Mesenteric fat pad (tissue), 1 donor: Measurements from ENCODE around the gene DOCK1. TPM values are rescaled to one million over a fixed set of nuclear protein-coding genes. Genes with fewer than 3 reads are reported as not detected.

ENCODE experiments used
- DNase-seq: peaks from one replicate; pipeline ENCODE4 v3.0.0-alpha.2; 2020; ENCODE audit warnings: low spot score
- total RNA-seq: library from RNA; stranded (reverse); fragmentation: NEBNext Ultra II Directional; extraction: Animal tissue kit (Norgen Biotek cat#: 25700); gene quantifications from one replicate; pipeline ENCODE4 v1.2.1, GENCODE V29; 2021
- donor health status: DM: yes; HTN: yes; CAD: no.

DOCK1 gene
- total RNA-seq, 1 donor from 2014 or later = 46.0 TPM

GRCh38 chr10:127384532-127384931 is 479.3 kb downstream of the DOCK1 start:
- no peak for DNase-seq

- DNase-seq = no peak
These were observed 479.8 kb downstream of the DOCK1 start for GRCh38 chr10:127385066-127385465.

GRCh38 chr10:127386606-127387327 is 481.5 kb downstream of the DOCK1 start:
- no peak for DNase-seq

GRCh38 chr10:127391875-127392274 is 486.6 kb downstream of the DOCK1 start:
- DNase-seq = no peak

GRCh38 chr10:127392351-127393235 is 487.4 kb downstream of the DOCK1 start:
- no peak for DNase-seq

GRCh38 chr10:127398140-127398970 is 493.1 kb downstream of the DOCK1 start:
- no peak for DNase-seq

GRCh38 chr10:127398971-127399365 is 493.7 kb downstream of the DOCK1 start:
- no peak for DNase-seq

GRCh38 chr10:127399668-127400067 is 494.4 kb downstream of the DOCK1 start:
- DNase-seq = no peak

- no peak for DNase-seq
These were observed 495.0 kb downstream of the DOCK1 start for GRCh38 chr10:127400216-127400615.

- peak; percentile 49 for DNase-seq
These were observed 497.6 kb downstream of the DOCK1 start for GRCh38 chr10:127402596-127403409.

GRCh38 chr10:127405221-127405620 is 500.0 kb downstream of the DOCK1 start:
- no peak for DNase-seq

GRCh38 chr10:127406018-127406550 is 500.9 kb downstream of the DOCK1 start:
- peak; percentile 69 for DNase-seq

- no peak for DNase-seq
These were observed 502.3 kb downstream of the DOCK1 start for GRCh38 chr10:127407551-127407950.

GRCh38 chr10:127408112-127408710 is 503.0 kb downstream of the DOCK1 start:
- no peak for DNase-seq

GRCh38 chr10:127408733-127409132 is 503.5 kb downstream of the DOCK1 start:
- DNase-seq = no peak

- no peak for DNase-seq
These were observed 504.8 kb downstream of the DOCK1 start for GRCh38 chr10:127410030-127410429.

GRCh38 chr10:127411062-127411461 is 505.8 kb downstream of the DOCK1 start:
- DNase-seq = no peak

GRCh38 chr10:127413326-127413725 is 508.1 kb downstream of the DOCK1 start:
- DNase-seq = no peak

GRCh38 chr10:127414024-127414423 is 508.8 kb downstream of the DOCK1 start:
- no peak for DNase-seq

GRCh38 chr10:127415116-127415515 is 509.9 kb downstream of the DOCK1 start:
- DNase-seq = no peak
